ENCODE data around the gene TOR4A.

TOR4A gene

GRCh38 chr9:137317021-137317717 is 39.6 kb downstream of the TOR4A start:
- no CpG with 5 or more reads among the region's 19 CpGs for WGBS (ENCODE audit: insufficient coverage, insufficient read length)
- no peak overlapping the region for H3K4me3 ChIP-seq (ENCODE audit: low read length)
- H3K36me3 ChIP-seq (ENCODE audit: control insufficient read depth, insufficient read depth, low read length) = no peaks in the 10 kb centered on the region; the same call in 1 of the 2 replicates
- no peaks in the 10 kb centered on the region for H3K27me3 ChIP-seq (ENCODE audit: control insufficient read depth, insufficient read depth, low read length)
- peaks cover 13% of the 10 kb centered on the region for H3K4me1 ChIP-seq (ENCODE audit: control insufficient read depth, insufficient read depth, low read length)
- H3K27ac ChIP-seq (ENCODE audit: low read length) = no peak overlapping the region
- no peaks in the 10 kb centered on the region for H3K9me3 ChIP-seq (ENCODE audit: control insufficient read depth, insufficient read depth, low read length)
- DNase-seq (ENCODE audit: low read depth, low spot score) = no peak

GRCh38 chr9:137317718-137318511 is 40.4 kb downstream of the TOR4A start:
- peaks cover 13% of the 10 kb centered on the region for H3K4me1 ChIP-seq (ENCODE audit: control insufficient read depth, insufficient read depth, low read length)
- no CpG with 5 or more reads among the region's 24 CpGs for WGBS (ENCODE audit: insufficient coverage, insufficient read length)

DNA sequence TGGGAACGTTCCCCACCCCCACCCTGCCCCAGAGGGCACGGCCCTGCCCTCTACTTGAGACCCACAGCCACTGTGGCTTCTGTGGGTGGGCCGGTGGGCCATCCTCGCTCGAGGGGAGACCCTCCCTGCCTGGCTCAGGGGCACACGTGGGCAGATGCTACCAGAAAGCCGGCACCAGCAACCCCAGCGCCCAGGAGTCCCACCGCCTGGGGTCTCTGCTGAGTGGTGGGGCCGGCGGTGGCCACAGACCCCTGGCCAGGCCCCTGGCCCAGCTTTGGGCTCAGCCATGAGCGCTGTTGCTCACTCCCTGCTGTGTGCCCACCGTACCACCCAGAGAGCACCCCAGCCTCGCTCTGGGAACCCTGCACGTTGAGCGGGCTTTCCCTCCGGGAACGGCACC is 41.1 kb downstream of the TOR4A start:
- no peaks in the 10 kb centered on the region; the same call in 1 of the 2 replicates for H3K36me3 ChIP-seq (ENCODE audit: control insufficient read depth, insufficient read depth, low read length)
- no peaks in the 10 kb centered on the region for H3K27me3 ChIP-seq (ENCODE audit: control insufficient read depth, insufficient read depth, low read length)
- peaks cover 13% of the 10 kb centered on the region for H3K4me1 ChIP-seq (ENCODE audit: control insufficient read depth, insufficient read depth, low read length)
- no CpG with 5 or more reads among the region's 18 CpGs for WGBS (ENCODE audit: insufficient coverage, insufficient read length)
- H3K4me3 ChIP-seq (ENCODE audit: low read length) = no peak overlapping the region
- no peak overlapping the region for H3K27ac ChIP-seq (ENCODE audit: low read length)
- H3K9me3 ChIP-seq (ENCODE audit: control insufficient read depth, insufficient read depth, low read length) = no peaks in the 10 kb centered on the region
- no peak for DNase-seq (ENCODE audit: low read depth, low spot score)

More at GRCh38 chr9:137317718-137318511, 40.4 kb downstream of the TOR4A start:
- no peaks in the 10 kb centered on the region; the same call in 1 of the 2 replicates for H3K36me3 ChIP-seq (ENCODE audit: control insufficient read depth, insufficient read depth, low read length)
- no peak overlapping the region for H3K27ac ChIP-seq (ENCODE audit: low read length)
- no peak overlapping the region for H3K4me3 ChIP-seq (ENCODE audit: low read length)
- H3K27me3 ChIP-seq (ENCODE audit: control insufficient read depth, insufficient read depth, low read length) = no peaks in the 10 kb centered on the region
- H3K9me3 ChIP-seq (ENCODE audit: control insufficient read depth, insufficient read depth, low read length) = no peaks in the 10 kb centered on the region
- DNase-seq (ENCODE audit: low read depth, low spot score) = no peak

DNA sequence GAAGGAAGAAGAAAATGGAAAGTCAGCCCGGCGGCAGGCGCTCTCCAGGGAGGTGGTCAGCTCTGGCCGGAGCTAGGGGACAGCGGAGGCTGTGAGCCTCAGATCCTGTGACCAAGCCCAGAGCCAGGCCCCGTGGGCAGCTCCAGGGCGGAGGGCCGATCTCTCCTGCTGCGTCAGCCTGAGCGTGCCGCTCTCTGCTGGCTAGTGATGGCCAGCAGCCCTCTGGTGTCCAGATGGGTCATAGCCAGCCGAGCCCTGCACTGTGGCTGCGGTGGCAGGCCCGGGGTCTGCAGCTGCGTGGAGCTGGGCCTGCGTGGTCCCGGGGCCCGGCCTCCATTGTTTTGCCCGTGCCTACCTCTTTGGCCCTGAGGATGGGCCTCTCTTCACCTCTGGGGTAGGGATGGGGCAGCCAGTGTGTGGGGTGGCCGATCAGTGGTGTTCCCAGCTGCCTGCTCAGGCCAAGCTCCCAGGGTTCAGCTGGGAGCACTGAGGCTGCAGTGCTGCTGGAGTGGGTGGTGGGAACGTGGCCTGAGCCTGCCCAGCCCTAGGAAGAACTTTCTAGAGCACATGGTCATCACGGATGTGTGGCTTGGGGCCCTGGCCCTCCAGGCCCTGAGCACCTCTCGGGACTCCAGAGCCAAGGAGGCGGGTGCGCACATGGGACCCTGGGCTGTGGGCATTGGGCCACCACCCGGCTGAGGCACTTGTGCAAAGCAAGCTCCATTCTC is 41.6 kb downstream of the TOR4A start:
- Histone ChIP-seq H3K4me1 (ENCODE audit: control insufficient read depth, insufficient read depth, low read length) (peaks cover 10% of the 10 kb centered on the region), H3K36me3 (ENCODE audit: control insufficient read depth, insufficient read depth, low read length) (no peaks in the 10 kb centered on the region; the same call in 1 of the 2 replicates), H3K9me3 (ENCODE audit: control insufficient read depth, insufficient read depth, low read length) (no peaks in the 10 kb centered on the region), H3K27me3 (ENCODE audit: control insufficient read depth, insufficient read depth, low read length) (no peaks in the 10 kb centered on the region), H3K4me3 (ENCODE audit: low read length) (no peak overlapping the region), H3K27ac (ENCODE audit: low read length) (no peak overlapping the region)
- WGBS (ENCODE audit: insufficient coverage, insufficient read length) = no CpG with 5 or more reads among the region's 26 CpGs
- DNase-seq (ENCODE audit: low read depth, low spot score) = no peak

- Histone ChIP-seq H3K4me1 (ENCODE audit: control insufficient read depth, insufficient read depth, low read length) (peaks cover 5% of the 10 kb centered on the region), H3K9me3 (ENCODE audit: control insufficient read depth, insufficient read depth, low read length) (no peaks in the 10 kb centered on the region), H3K4me3 (ENCODE audit: low read length) (no peak overlapping the region), H3K27ac (ENCODE audit: low read length) (no peak overlapping the region), H3K36me3 (ENCODE audit: control insufficient read depth, insufficient read depth, low read length) (no peaks in the 10 kb centered on the region), H3K27me3 (ENCODE audit: control insufficient read depth, insufficient read depth, low read length) (no peaks in the 10 kb centered on the region)
- WGBS (ENCODE audit: insufficient coverage, insufficient read length) = no CpG with 5 or more reads among the region's 22 CpGs
- DNase-seq (ENCODE audit: low read depth, low spot score) = no peak
These were observed 42.4 kb downstream of the TOR4A start for GRCh38 chr9:137319739-137320551.

DNA sequence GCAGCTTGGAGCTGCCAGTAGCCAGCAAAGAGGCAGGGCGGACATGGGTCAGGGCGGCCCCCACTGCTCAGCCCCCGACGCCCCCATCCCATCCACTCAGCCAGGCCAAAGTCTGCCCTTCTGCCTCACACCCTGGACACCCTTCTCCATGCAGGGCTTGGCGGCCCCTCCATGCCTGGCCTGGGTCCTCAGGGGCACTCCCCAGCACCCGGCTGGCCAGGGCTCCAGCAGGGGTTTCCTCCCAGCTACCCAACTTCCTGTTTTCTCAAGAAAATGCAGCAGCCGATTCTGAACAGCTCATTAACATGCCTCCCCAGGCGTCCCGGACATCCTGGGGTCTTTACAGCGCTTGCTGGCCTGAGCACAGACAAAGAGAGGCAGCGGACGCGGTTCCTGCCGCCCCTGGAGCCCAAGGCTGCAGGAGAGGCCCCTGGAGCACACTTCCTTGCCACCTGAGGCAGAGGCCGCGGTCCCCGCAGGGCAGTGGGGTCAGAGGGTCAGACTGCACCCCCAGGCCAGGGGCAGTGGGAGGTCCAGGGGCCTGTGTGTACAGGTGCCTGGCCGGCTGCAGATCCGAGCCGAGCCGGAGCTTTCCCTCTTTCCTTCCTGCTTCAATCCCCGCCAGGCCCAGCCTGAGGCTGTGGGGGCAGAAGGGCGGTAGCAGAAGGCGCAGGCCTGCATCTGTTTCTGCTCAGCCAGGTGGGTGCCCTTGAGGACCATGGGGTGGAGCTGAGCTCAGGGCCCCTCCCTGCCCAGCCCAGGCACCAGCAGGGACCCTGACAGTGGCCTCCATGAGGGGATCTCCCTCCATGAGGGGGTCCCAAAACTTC is 43.2 kb downstream of the TOR4A start:
- Histone ChIP-seq H3K4me1 (ENCODE audit: control insufficient read depth, insufficient read depth, low read length) (peaks cover 4% of the 10 kb centered on the region), H3K9me3 (ENCODE audit: control insufficient read depth, insufficient read depth, low read length) (no peaks in the 10 kb centered on the region), H3K36me3 (ENCODE audit: control insufficient read depth, insufficient read depth, low read length) (no peaks in the 10 kb centered on the region), H3K4me3 (ENCODE audit: low read length) (no peak overlapping the region), H3K27ac (ENCODE audit: low read length) (no peak overlapping the region), H3K27me3 (ENCODE audit: control insufficient read depth, insufficient read depth, low read length) (no peaks in the 10 kb centered on the region)
- DNase-seq (ENCODE audit: low read depth, low spot score) = no peak
- WGBS (ENCODE audit: insufficient coverage, insufficient read length) = no CpG with 5 or more reads among the region's 24 CpGs

DNA sequence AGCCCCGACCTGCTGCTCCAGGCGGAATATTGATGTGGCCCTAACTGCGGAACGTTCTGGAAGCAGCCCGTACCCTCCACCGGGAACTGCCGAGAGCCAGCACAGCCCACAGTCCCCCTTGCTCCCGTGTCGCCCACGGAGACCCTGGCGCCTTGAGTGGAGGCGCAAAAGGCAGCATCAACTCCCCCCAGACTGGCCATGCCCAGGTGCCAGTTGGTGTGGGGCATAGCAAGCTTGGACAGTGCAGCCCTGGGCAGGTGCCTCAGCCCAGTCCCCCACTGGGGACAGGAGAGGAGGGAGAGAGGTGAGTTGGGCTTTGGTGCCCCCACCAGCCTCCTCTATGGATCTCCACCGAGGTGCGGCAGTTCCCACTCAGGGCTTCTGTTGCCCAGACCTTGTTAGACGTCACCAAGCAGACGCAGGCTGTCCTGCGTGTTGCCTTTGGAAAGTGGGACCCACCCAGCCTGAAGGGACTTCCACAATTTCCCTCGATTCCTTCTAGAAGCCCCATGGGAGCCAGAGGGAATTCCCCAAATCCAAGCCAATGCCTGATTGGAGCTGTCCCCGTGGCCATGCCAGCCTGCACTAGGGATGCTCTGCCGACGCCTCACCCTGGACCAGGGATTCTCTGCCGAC is 44.3 kb downstream of the TOR4A start:
- Histone ChIP-seq H3K27ac (ENCODE audit: low read length) (no peak overlapping the region), H3K27me3 (ENCODE audit: control insufficient read depth, insufficient read depth, low read length) (no peaks in the 10 kb centered on the region), H3K36me3 (ENCODE audit: control insufficient read depth, insufficient read depth, low read length) (no peaks in the 10 kb centered on the region), H3K4me3 (ENCODE audit: low read length) (no peak overlapping the region), H3K9me3 (ENCODE audit: control insufficient read depth, insufficient read depth, low read length) (no peaks in the 10 kb centered on the region), H3K4me1 (ENCODE audit: control insufficient read depth, insufficient read depth, low read length) (peaks cover 4% of the 10 kb centered on the region)
- no CpG with 5 or more reads among the region's 22 CpGs for WGBS (ENCODE audit: insufficient coverage, insufficient read length)
- DNase-seq (ENCODE audit: low read depth, low spot score) = no peak

GRCh38 chr9:137323531-137324331 is 46.2 kb downstream of the TOR4A start:
- peaks cover 4% of the 10 kb centered on the region for H3K4me1 ChIP-seq (ENCODE audit: control insufficient read depth, insufficient read depth, low read length)
- no peak for DNase-seq (ENCODE audit: low read depth, low spot score)
- no peaks in the 10 kb centered on the region for H3K36me3 ChIP-seq (ENCODE audit: control insufficient read depth, insufficient read depth, low read length)
- WGBS (ENCODE audit: insufficient coverage, insufficient read length) = no CpG with 5 or more reads among the region's 37 CpGs
- no peaks in the 10 kb centered on the region for H3K9me3 ChIP-seq (ENCODE audit: control insufficient read depth, insufficient read depth, low read length)
- H3K4me3 ChIP-seq (ENCODE audit: low read length) = no peak overlapping the region
- H3K27ac ChIP-seq (ENCODE audit: low read length) = no peak overlapping the region
- no peaks in the 10 kb centered on the region for H3K27me3 ChIP-seq (ENCODE audit: control insufficient read depth, insufficient read depth, low read length)
